ENCODE results near the gene DARS1.

Gene DARS1

GRCh38 chr2:136020831-136021230 lies 35.4 kb upstream of the DARS1 start:
- no peak for TF ChIP-seq CTCF (IDR thresholded peaks at IDR 0.05; ENCODE audit: unreplicated experiment in 3 of 3)
- H3K36me3 Mint-ChIP-seq (ENCODE audit: low read depth): no peaks in the 10 kb centered on the region
- H3K27ac Mint-ChIP-seq: no peak overlapping the region
- H3K4me1 Mint-ChIP-seq: peaks cover 30% of the 10 kb centered on the region
- H3K27me3 Mint-ChIP-seq (ENCODE audit: low read depth): no peaks in the 10 kb centered on the region
- H3K9me3 Mint-ChIP-seq: no peaks in the 10 kb centered on the region
- no peak overlapping the region for H3K4me3 Mint-ChIP-seq

- peaks cover 26% of the 10 kb centered on the region for H3K4me1 Mint-ChIP-seq
- TF ChIP-seq CTCF (IDR thresholded peaks at IDR 0.05; ENCODE audit: unreplicated experiment in 3 of 3): no peak
- no peaks in the 10 kb centered on the region for H3K27me3 Mint-ChIP-seq (ENCODE audit: low read depth)
- no peaks in the 10 kb centered on the region for H3K9me3 Mint-ChIP-seq
- peak overlapping the region in 2 of 3 experiments; percentile 17 to 76 for H3K27ac Mint-ChIP-seq
- H3K36me3 Mint-ChIP-seq (ENCODE audit: low read depth): no peaks in the 10 kb centered on the region
- H3K4me3 Mint-ChIP-seq: no peak overlapping the region
Observed at GRCh38 chr2:136019825-136020224, 34.4 kb upstream of the DARS1 start.

- Mint-ChIP-seq H3K27me3 (ENCODE audit: low read depth) (no peaks in the 10 kb centered on the region), H3K9me3 (no peaks in the 10 kb centered on the region), H3K27ac (peak overlapping the region; percentile 7 to 76 (median 17)), H3K4me3 (no peak overlapping the region), H3K36me3 (ENCODE audit: low read depth) (no peaks in the 10 kb centered on the region), H3K4me1 (peaks cover 28% of the 10 kb centered on the region)
- TF ChIP-seq CTCF (IDR thresholded peaks at IDR 0.05; ENCODE audit: unreplicated experiment in 3 of 3): no peak
Observed at GRCh38 chr2:136019306-136019705, 33.9 kb upstream of the DARS1 start.

GRCh38 chr2:136017786-136018185 lies 32.4 kb upstream of the DARS1 start:
- peaks cover 44% of the 10 kb centered on the region for H3K4me1 Mint-ChIP-seq

GRCh38 chr2:136016836-136017235 lies 31.4 kb upstream of the DARS1 start:
- Mint-ChIP-seq H3K9me3 (no peaks in the 10 kb centered on the region), H3K27me3 (ENCODE audit: low read depth) (no peaks in the 10 kb centered on the region), H3K4me3 (no peak overlapping the region), H3K27ac (peak overlapping the region in 1 of 3 experiments; percentile 41), H3K4me1 (peaks cover 51% of the 10 kb centered on the region), H3K36me3 (ENCODE audit: low read depth) (no peaks in the 10 kb centered on the region)
- TF ChIP-seq CTCF (IDR thresholded peaks at IDR 0.05; ENCODE audit: unreplicated experiment in 3 of 3): no peak

More at GRCh38 chr2:136017786-136018185, 32.4 kb upstream of the DARS1 start:
- TF ChIP-seq CTCF (IDR thresholded peaks at IDR 0.05; ENCODE audit: unreplicated experiment in 3 of 3): no peak
- no peaks in the 10 kb centered on the region for H3K9me3 Mint-ChIP-seq
- H3K27ac Mint-ChIP-seq: no peak overlapping the region
- H3K27me3 Mint-ChIP-seq (ENCODE audit: low read depth): no peaks in the 10 kb centered on the region
- H3K36me3 Mint-ChIP-seq (ENCODE audit: low read depth): no peaks in the 10 kb centered on the region
- H3K4me3 Mint-ChIP-seq: no peak overlapping the region

- H3K36me3 Mint-ChIP-seq (ENCODE audit: low read depth): no peaks in the 10 kb centered on the region
- H3K4me1 Mint-ChIP-seq: peaks cover 51% of the 10 kb centered on the region
- H3K27me3 Mint-ChIP-seq (ENCODE audit: low read depth): no peaks in the 10 kb centered on the region
- no peak for TF ChIP-seq CTCF (IDR thresholded peaks at IDR 0.05; ENCODE audit: unreplicated experiment in 3 of 3)
- peak overlapping the region; percentile 41 to 53 (median 53) for H3K27ac Mint-ChIP-seq
- H3K9me3 Mint-ChIP-seq: no peaks in the 10 kb centered on the region
- no peak overlapping the region for H3K4me3 Mint-ChIP-seq
Observed at GRCh38 chr2:136016427-136016826, 31.0 kb upstream of the DARS1 start.

All from nephron (organoid).